Stimulated activated CD8-positive, alpha-beta memory T cell treated with anti-CD3 and anti-CD28 coated beads, Interleukin-7, amount 100 ng/mL, for 48 hours (primary cell): ENCODE results near the gene SAMD7.
A peak's percentile ranks its signal among the peaks of the same experiment; 100 is the strongest.

ENCODE experiments used
- DNase-seq, 2 donors: peaks; one replicate each; pipeline ENCODE4 v3.0.0-alpha.2; 2020; ENCODE audit warnings: low read depth in 1 of 2; ENCODE audit errors: extremely low read depth in 1 of 2

The SAMD7 gene

GRCh38 chr3:169965562-169966427, 54.4 kb downstream of the SAMD7 start:
- DNase-seq: no peak

DNA sequence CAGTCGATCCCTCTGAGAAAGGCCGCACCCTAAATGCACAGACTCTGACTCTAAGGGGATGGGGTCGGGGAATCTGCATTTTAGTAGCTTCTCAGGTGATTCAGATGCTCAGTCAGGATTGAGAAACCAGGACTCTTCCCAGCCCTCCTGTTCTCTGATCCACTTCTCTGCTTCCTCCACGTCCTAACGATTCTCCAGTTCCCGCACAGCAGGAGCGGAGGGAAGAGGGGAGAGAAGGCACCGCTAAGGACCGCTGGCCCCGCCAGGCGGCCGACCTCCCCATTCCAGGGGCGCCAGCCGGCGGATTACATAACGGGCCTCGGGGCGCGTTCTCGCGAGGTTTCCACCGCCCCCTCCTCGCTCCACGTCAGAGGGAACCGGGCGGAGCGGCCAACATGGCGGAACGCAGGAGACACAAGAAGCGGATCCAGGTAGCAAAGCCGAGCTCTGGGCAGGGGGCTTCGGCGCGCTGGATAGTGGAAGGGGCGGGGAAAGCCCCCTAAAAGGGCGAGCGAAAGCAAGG, 55.1 kb downstream of the SAMD7 start, which contains the start of gene SEC62:
TSS of gene SEC62 (plus strand) at position 380 of the 523 bp plus-strand sequence. CDS start at position 396, 16 bp downstream.
- DNase-seq: peak; percentile 83 to 87

GRCh38 chr3:169966951-169967915, 55.9 kb downstream of the SAMD7 start:
- DNase-seq: peak in 1 of 2 donors; percentile 8

GRCh38 chr3:169968224-169968885, 57.0 kb downstream of the SAMD7 start:
- DNase-seq: no peak

DNA sequence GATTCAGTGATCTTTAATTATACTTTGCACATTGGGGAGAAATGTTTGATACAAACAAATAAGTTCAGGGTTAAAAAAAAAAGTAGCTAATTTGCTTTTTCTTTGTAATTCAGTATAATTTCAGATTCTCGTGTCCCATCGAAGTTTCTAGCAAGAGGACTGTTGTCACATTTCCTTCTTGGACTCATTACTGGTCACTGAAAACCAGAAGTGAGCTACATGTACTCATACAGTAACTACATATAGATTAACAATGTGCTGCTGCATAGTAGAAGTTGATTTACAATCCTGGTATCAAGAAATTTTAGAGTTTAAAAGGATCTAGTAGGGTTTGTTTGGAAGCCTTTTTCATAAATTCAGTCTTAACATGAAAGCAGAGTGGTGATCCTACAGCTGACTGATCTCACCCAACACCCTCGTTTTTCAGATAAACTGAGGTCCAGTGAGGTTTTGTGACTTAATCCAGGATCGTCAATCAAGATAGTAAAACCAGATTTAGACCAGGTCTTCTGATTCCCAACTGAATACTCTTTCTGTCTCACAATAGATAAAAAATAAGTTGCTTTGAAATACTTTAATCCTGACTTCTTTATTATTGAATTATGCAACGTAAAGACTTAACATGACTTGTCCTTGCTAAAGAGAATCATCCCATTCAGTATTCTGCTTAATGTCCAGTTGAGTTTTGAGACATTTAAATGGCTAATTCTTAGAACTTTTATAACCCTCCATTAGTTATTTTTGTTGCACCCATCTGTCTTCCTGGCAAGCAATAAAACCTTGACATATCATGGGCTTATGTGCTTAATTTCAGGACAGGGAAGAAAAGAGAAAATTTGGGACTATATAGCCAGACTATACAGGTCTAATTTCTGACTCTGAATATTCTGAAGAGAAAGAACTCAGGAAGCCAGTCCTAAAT, 58.1 kb downstream of the SAMD7 start:
- no peak for DNase-seq

GRCh38 chr3:169970847-169971246, 59.5 kb downstream of the SAMD7 start:
- no peak for DNase-seq

DNA sequence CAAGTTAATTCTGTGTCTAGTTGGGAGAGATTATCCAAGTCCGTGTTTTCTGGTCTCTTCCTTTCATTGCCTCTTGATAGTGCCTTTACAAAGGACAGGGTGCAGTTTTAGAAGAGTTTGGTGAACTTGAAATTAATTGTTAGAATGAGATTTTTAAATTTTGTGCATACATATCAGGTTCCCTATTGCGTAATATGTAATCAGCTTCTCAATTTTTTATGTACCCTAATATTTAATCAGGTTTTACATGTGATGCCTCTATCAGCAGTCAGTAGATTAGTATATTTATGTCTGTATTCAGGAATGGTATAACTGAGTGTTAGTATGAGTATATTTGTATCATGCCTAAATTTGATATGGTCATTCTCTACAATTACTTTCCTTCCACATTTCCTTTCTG, 60.1 kb downstream of the SAMD7 start:
- no peak for DNase-seq

GRCh38 chr3:169980055-169980454, 68.7 kb downstream of the SAMD7 start:
- DNase-seq: no peak

- no peak for DNase-seq
These were observed 72.9 kb downstream of the SAMD7 start for GRCh38 chr3:169984292-169984691.
